PC-3 (cell line): ENCODE measurements around the gene STIM1. TPM values are rescaled to one million over a fixed set of nuclear protein-coding genes. Genes with fewer than 3 reads are reported as not detected.

Source experiments
- ATAC-seq: fragments of 200-7000 bp; cut with Tn5 transposase; 2 replicates; pipeline ENCODE4 v1.9.1; 2020; ENCODE audit warnings: mild to moderate bottlenecking, moderate library complexity
- BruUV-seq: library from RNA; stranded (reverse); fragments of 400-500 nt; replicated peaks from 2 replicates; lab custom pipeline; 2021; lab: Mats Ljungman, UMichigan
- CTCF ChIA-PET: fragments of 300-600 bp; sonication (Branson Sonifier 250); formaldehyde crosslinking; loops from one replicate; lab custom pipeline; 2022; ENCODE audit warnings: antibody characterized with exemption; lab: Charles Lee
- POLR2A ChIA-PET: fragments of 300-600 bp; sonication (Branson Sonifier 250); formaldehyde crosslinking; loops from one replicate; lab custom pipeline; 2022; ENCODE audit warnings: antibody characterized with exemption; ENCODE audit not compliant: unreplicated experiment; lab: Charles Lee
- DNase-seq: peaks from one replicate; pipeline ENCODE4 v3.0.0-alpha.2; 2015
- H2AFZ ChIP-seq: fragments of 300-600 bp; sonication (generic); 2 replicates; pipeline ENCODE4 v1.6.0; 2016; ENCODE audit warnings: antibody characterized with exemption, low read length
- H3F3A ChIP-seq: fragments of 300-600 bp; sonication (generic); one replicate; pipeline ENCODE4 v1.6.0; 2017; ENCODE audit warnings: antibody characterized with exemption, low read length, control low read depth, mild to moderate bottlenecking; ENCODE audit not compliant: unreplicated experiment
- H3K27ac ChIP-seq: fragments of 300-600 bp; sonication (generic); 2 replicates; pipeline ENCODE4 v1.5.1; 2016; ENCODE audit warnings: mild to moderate bottlenecking, low read length
- H3K27me3 ChIP-seq: fragments of 300-600 bp; sonication (generic); 2 replicates; pipeline ENCODE4 v1.6.1; 2016; ENCODE audit warnings: low read length, mixed read lengths
- H3K36me3 ChIP-seq: fragments of 300-600 bp; sonication (generic); 2 replicates; pipeline ENCODE4 v1.6.1; 2016; ENCODE audit warnings: low read depth, mixed run types, low read length, mixed read lengths
- H3K4me1 ChIP-seq: fragments of 300-600 bp; sonication (generic); 2 replicates; pipeline ENCODE4 v1.5.1; 2016; ENCODE audit warnings: low read length; ENCODE audit not compliant: insufficient read depth
- H3K4me2 ChIP-seq: fragments of 300-600 bp; sonication (generic); 2 replicates; pipeline ENCODE4 v1.6.0; 2016; ENCODE audit warnings: low read length
- H3K4me3 ChIP-seq: fragments of 300-600 bp; sonication (generic); 2 replicates; pipeline ENCODE4 v1.5.1; 2016; ENCODE audit warnings: mild to moderate bottlenecking, low read length, mixed read lengths
- H3K79me2 ChIP-seq: fragments of 300-600 bp; sonication (generic); 2 replicates; pipeline ENCODE4 v1.6.1; 2017; ENCODE audit warnings: low read length, mixed read lengths
- H3K9ac ChIP-seq: fragments of 300-600 bp; sonication (generic); 2 replicates; pipeline ENCODE4 v1.6.0; 2016; ENCODE audit warnings: mild to moderate bottlenecking, low read length
- H3K9me2 ChIP-seq: fragments of 300-600 bp; sonication (generic); replicated peaks from 2 replicates; pipeline ENCODE4 v1.6.1; 2016; ENCODE audit warnings: mixed run types, low read length, mixed read lengths
- H3K9me3 ChIP-seq: fragments of 300-600 bp; sonication (generic); 2 replicates; pipeline ENCODE4 v1.6.1; 2016; ENCODE audit warnings: low read length, mixed read lengths
- H4K20me1 ChIP-seq: fragments of 300-600 bp; sonication (generic); 2 replicates; pipeline ENCODE4 v1.6.1; 2016; ENCODE audit warnings: low read length, mixed read lengths
- CTCF ChIP-seq: fragments of 300-600 bp; sonication (generic); conservative IDR thresholded peaks from 2 replicates; pipeline ENCODE4 v1.5.1; 2017; ENCODE audit warnings: antibody characterized with exemption, low read depth, mild to moderate bottlenecking, low read length
- EZH2 ChIP-seq: fragments of 300-600 bp; sonication (generic); IDR thresholded peaks from one replicate; pipeline ENCODE4 v1.6.1; 2017; ENCODE audit warnings: antibody characterized with exemption, mild to moderate bottlenecking, low read length; ENCODE audit not compliant: unreplicated experiment
- EZH2phosphoT487 ChIP-seq: fragments of 300-600 bp; sonication (generic); IDR thresholded peaks from 2 replicates; pipeline ENCODE4 v1.6.1; 2018; ENCODE audit warnings: mild to moderate bottlenecking, antibody characterized with exemption, low read length, borderline replicate concordance
- intact Hi-C: fragments of 100-400 bp; cut with micrococcal nuclease; formaldehyde crosslinking; loops from 2 replicates; pipeline ENCODE4 v1.9.0; 2023
- total RNA-seq: library from RNA; depleted of rRNA; stranded (reverse); fragments of >200 nt; gene quantifications from 2 replicates; pipeline ENCODE4 v1.2.3, GENCODE V29; 2014

Gene STIM1
- total RNA-seq, 1 experiment from 2014 or later: 22.8 TPM

GRCh38 chr11:3853899-3854659, 1.4 kb upstream of the STIM1 start:
- peak overlapping the region; percentile 93; the same call in 1 of the 2 replicates for H3K4me3 ChIP-seq
- no peak overlapping the region for H3K27ac ChIP-seq
- intact Hi-C loops: loop anchor here (2.0 to 10.0 kb wide), 2 partner anchors 51 to 105 kb away; no protein-coding TSS in a partner anchor
- no peaks in the 10 kb centered on the region for H4K20me1 ChIP-seq
- H3K36me3 ChIP-seq: no peaks in the 10 kb centered on the region
- ATAC-seq (no peak), DNase-seq (no peak)
- H3K79me2 ChIP-seq: peaks cover 34% of the 10 kb centered on the region
- H3F3A ChIP-seq: no peaks in the 10 kb centered on the region
- H2AFZ ChIP-seq: peak overlapping the region; percentile 97
- TF ChIP-seq EZH2 (no peak), EZH2phosphoT487 (no peak), CTCF (no peak)
- no peaks in the 10 kb centered on the region for H3K9me2 ChIP-seq
- H3K27me3 ChIP-seq: no peaks in the 10 kb centered on the region
- POLR2A ChIA-PET: interaction anchor here (0.6 to 1.2 kb wide), 3 partner anchors 12 to 60 kb away, joined by 3 to 4 read pairs (median 4); no protein-coding TSS in a partner anchor
- no peaks in the 10 kb centered on the region for H3K9me3 ChIP-seq
- peaks cover 31% of the 10 kb centered on the region for H3K4me1 ChIP-seq
- BruUV-seq: no TSS peak
- peak overlapping the region; percentile 79 for H3K4me2 ChIP-seq
- no peak overlapping the region for H3K9ac ChIP-seq
- CTCF ChIA-PET: interaction anchor here (0.6 to 2.8 kb wide), 11 partner anchors 13 to 243 kb away, joined by 3 to 27 read pairs (median 7); no protein-coding TSS in a partner anchor

GRCh38 chr11:3854660-3854976, 846 bp upstream of the STIM1 start:
- TF ChIP-seq EZH2phosphoT487 (no peak), EZH2 (no peak), CTCF (no peak)
- H3K36me3 ChIP-seq: no peaks in the 10 kb centered on the region
- H3K9ac ChIP-seq: no peak overlapping the region
- no peaks in the 10 kb centered on the region for H3K27me3 ChIP-seq
- DNase-seq (no peak), ATAC-seq (no peak)
- H3K4me1 ChIP-seq: peaks cover 31% of the 10 kb centered on the region
- no peaks in the 10 kb centered on the region for H3F3A ChIP-seq
- ChIA-PET POLR2A (interaction anchor here (0.6 to 1.2 kb wide), 3 partner anchors 13 to 60 kb away, joined by 3 to 4 read pairs (median 4); no protein-coding TSS in a partner anchor), CTCF (interaction anchor here (0.6 to 2.8 kb wide), 11 partner anchors 11 to 243 kb away, joined by 3 to 27 read pairs (median 7); no protein-coding TSS in a partner anchor)
- no peaks in the 10 kb centered on the region for H3K9me2 ChIP-seq
- H3K4me3 ChIP-seq: peak overlapping the region; percentile 93; the same call in 1 of the 2 replicates
- H3K79me2 ChIP-seq: peaks cover 40% of the 10 kb centered on the region
- peak overlapping the region; percentile 79 for H3K4me2 ChIP-seq
- peak overlapping the region; percentile 97 for H2AFZ ChIP-seq
- H3K27ac ChIP-seq: no peak overlapping the region
- no peaks in the 10 kb centered on the region for H3K9me3 ChIP-seq
- intact Hi-C loops: loop anchor here (2.0 to 10.0 kb wide), 2 partner anchors 50 to 104 kb away; no protein-coding TSS in a partner anchor
- no TSS peak for BruUV-seq
- no peaks in the 10 kb centered on the region for H4K20me1 ChIP-seq
